ENCODE measurements around the gene CTRL.

CTRL gene

DNA sequence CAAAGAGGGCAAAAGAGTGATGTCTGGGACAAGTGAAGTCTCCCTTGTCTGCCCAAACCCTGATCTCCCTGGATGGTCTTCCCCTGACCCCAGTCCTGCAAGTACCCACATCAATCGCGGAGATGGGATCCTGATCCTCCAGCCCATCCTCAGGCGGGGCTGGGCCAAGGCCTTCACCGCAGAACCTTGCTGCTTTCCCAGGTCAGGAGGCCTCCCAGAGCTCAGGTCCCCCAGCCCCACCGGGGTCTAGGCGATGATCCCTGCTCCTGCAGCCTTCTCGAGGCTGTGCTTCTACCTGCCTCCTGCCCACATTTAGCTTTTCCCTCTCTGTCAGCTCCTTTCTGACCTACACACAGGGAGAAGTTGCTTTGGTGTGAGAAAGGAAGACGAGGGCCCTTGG lies 30.5 kb upstream of the CTRL start:
- DNase-seq (ENCODE audit: low read depth), result no peak

DNA sequence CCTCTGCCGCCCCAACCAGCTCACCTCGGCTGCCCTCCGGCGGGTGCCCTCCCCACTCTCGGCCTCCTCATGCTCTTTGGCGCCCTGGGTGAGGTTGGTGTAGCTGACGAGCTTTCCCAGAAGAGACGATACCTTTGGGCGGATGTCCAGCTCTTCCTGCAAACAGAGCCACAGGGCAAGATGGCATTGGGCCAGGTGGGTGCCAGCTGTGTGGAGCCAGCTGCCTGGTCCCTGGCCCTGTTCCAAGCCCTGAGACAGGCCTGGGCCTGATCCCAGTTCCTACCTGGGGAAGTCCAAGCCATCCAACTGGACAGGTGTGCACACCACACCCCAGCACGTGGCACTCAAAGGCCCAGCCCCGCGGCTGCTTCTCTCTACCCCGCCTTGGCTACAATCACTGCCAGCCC lies 29.9 kb upstream of the CTRL start:
- DNase-seq (ENCODE audit: low read depth), result no peak

DNA sequence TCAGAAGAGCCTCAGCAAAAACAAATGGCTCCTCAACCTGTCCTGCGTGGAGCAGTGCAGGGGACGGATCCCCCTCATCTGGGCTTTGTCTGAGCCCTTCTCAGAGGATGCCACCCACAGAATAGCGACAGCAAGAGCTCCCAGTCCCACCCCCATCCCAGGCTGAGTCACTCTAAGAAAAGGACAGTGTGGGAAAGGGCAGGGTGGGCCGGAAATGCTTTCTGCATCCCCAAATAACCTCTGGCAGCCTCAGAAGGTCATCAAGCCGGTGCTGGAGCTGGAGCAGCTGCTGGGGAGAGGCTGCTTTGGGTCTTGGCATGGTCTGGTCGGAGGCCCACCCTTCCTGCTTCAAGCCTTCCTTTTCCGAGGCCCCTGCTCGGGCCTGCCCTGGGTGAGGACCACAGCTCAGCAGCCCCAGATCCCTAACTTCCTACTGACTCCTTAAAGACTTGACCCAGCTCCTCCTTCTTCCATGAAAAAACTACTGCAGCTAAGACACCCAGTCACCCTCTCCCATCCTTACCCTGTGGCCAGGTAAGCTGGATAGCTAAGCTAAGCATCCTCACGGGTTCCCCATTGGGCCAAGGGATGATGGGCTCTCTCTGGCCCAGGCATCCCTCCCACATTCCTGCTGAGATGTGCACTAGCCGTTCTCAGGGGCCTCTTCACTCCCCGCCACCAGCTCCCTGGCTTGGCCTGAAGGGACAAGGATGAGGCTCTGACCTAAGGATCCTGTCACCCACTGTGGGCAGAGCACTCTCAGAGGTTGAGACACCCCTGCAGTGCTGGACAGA lies 28.1 kb upstream of the CTRL start:
- peak; percentile 49 for DNase-seq (ENCODE audit: low read depth)

DNA sequence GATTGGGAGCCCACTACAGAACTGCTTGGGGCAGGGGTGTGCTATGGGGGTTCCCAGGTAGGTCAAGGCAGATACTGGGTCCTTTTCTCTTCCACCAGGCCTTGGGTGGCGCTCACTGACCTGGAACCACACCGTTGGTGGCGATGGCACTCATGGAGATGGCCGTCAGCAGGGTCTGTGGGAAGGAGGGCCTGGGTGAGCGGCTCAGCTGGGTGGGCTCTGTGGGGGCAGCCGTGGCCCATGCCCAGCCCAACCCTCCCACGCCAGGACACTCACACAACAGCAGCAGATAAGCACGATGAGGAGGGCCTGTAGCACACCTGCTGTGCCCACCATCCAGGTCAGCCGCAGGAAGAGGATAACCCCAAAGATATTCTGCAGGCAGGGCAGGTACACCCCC lies 26.0 kb upstream of the CTRL start:
- no peak for DNase-seq (ENCODE audit: low read depth)

DNA sequence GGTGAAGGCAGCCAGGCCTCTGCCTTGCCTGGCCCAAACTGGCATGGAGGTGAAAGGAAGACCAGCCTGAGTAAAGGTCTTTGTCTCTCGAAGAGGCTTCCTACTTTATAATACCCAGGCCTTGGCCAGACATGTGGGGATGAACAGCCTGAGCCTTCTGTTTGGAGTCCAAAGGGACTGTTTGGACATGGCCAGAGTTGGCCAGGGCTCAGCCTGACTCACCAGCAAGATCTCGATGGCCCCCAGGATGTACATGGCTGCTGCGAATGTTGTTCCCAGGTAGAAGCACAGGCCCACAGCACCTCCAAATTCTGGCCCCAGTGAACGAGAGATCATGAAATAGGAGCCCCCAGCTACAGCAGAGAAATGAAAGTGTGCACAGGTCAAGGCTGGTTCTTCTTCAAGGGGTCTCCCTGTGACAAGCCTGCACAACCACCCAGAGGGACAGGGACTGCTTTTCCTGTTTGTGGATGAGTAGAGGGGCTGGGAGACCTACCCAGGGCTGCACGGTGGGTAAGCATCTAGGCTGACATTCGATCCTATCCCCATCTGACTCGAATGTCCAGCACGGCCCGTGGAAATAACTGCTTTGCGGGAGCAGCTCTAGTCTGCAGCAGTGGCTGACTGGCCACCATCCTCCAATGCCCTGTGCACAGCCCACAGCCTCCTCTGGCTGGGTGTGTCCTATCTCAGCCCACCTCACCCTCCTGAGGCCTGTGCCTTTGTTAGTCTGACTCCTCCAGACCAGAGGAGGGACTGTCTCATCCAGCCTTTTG lies 22.9 kb upstream of the CTRL start:
- no peak for DNase-seq (ENCODE audit: low read depth)

DNA sequence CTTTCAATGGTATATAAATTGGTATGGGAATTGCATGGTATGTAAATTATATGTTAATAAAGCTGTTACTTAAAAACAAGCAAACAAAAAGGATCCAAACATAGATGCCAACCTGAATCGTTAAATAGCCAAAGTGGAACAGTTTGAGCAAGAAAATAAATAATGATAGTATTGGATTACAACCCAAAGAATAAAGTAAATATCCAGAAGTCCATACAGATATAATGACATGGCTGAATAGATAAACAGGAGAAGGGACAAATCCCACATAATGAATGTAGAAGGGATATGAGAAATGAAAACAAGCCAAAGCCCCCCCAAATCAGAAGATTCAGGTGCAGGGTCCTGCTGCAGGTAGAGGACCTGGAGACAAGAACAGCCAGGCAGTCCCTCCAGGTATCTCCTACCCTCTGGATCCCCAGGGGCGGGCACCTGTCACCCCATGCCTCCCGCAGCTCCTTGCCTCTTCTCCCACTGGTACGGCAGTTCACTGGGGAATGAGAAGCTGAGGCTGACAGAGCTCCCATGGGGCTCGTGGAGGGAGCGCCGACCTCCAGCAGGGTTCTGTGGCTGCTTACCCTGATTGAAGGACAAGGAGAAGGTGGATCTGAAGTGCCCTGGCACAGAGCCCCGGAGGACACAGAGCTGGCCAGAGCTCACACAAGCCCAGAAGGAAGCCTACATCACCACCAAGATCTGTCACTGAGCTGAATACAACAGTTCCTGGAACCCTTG lies 22.1 kb upstream of the CTRL start:
- DNase-seq (ENCODE audit: low read depth), result no peak

DNA sequence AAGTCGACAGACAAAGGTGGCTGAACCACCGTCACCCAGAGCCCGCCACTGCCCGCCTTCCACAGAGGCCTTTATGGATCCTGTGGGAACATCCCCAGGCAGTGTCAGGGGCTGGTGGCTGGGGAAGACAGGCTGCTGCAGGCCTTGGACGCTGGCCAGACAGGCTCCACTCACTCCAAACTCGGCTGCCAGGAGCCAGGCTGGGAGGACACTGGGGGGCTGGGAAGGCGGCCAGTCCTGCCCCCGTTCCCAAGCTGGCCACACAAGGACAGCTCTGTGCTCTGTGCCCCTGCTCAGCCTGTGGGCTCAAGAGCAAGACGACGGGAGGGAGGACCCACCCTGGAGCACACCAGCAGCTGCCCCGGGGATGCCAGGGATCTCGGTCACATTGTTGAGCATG lies 19.8 kb upstream of the CTRL start:
- no peak for DNase-seq (ENCODE audit: low read depth)

DNA sequence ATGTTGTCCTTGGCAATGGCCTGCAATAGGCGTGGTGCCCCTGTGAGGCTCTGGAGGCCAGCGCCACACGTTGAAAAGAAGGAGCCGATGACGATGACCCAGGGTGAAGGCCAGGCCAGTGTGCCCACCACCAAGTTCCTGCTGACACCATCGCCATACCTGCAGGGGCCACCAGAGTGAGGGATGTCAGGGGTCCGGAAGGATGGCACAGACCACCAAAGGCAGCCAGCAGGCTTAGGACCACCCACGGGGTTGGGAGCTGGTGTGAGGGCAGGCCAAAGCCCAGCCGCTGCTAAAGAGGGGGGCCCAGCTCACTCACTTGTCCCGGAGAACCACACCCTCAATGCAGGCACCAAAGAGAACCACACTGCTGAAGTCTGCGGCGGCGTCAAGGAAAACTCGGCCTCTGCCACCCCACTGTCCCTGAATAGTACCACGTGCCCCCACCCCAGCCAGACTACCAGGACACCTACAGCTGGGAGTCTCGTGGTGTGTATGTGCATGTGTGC lies 18.7 kb upstream of the CTRL start:
- no peak for DNase-seq (ENCODE audit: low read depth)

DNA sequence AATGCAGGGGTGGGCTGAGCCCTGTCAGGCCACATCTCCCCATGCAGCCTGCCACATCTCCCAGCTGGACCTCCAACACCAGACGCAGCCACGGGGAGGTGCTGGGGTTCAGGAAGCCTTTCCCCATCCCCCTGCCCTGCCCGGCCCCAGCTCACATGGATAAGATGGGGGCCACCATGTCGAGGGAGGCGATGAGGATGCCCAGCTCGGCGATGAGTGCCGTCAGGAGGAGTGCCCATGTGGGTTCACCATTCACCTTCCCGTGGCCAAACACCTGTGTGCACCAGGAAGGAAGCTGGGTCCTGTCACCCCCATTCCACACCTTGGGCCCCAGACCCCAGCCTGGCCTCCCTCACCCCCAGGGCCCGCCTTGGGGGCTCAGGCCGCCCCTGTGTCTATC lies 18.0 kb upstream of the CTRL start:
- DNase-seq (ENCODE audit: low read depth), result no peak

DNA sequence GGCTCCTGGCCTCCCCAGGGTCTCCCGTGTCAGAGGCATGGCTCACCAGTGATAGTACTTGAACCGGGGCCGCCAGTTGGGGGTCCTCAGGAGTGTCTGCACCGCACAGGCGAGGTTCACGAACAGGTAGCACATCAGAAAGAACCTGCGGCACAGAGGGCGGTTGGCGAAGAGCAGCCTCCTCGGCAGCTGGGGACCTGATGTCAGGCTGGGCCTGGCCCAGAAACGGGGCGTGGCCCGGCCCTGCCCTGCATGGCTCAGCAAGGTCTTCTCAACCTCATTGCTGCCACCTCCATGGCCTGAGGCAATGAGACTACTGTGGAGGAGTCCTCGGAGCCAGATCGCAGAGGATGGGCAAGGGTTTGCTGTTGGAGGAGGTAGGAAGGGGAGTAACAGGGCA lies 16.4 kb upstream of the CTRL start:
- no peak for DNase-seq (ENCODE audit: low read depth)

DNA sequence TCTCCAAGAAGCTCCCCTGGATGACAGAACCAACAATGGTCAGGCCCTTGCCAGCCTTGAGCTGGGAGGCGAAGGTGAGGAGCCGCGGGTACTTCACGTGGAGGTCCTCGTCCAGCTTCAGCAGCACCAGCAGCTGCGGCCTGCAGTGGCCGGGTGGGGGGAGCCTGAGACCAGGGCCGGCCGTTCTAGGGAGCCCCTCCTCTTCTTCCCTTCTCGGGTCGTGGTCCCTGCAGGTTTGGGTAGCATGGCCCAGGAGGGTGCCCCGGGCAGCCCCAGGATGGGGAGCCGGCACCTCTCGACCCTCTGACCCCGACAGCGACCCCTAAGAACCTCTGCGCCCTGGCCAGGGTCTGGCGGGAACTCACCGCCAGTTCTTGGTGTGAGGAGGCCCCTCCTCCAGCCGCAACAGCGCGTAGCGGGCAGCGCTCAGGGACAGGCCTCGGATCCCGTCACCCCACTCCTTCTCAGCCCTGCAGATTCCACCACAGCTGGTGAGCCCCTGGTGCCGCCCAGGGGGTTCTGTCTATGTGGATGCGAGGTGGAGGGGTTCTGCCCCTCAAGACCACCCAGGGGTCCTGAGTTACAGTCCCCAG lies 15.4 kb upstream of the CTRL start:
- DNase-seq (ENCODE audit: low read depth), result no peak

DNA sequence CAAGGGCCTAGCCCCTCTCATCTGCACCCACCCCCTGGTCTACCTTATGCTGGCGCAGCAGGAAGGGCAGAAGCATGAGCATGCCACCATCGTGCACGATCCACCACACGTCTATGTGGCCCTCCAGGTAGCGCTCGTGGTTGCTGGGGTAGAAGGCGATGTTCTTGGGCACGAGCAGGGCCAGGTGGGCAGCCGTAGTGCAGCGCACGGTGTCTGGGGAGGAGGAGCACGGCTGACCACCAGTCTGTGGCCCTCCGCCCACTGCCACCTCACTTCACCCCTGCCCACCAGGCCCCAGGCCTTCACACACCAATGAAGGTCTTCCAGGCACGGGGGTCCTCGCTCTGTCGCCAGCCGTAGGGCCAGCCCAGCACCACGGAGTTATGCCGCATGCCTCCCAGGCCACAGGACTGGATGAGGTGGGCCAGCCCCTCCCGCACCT lies 14.5 kb upstream of the CTRL start:
- no peak for DNase-seq (ENCODE audit: low read depth)

DNA sequence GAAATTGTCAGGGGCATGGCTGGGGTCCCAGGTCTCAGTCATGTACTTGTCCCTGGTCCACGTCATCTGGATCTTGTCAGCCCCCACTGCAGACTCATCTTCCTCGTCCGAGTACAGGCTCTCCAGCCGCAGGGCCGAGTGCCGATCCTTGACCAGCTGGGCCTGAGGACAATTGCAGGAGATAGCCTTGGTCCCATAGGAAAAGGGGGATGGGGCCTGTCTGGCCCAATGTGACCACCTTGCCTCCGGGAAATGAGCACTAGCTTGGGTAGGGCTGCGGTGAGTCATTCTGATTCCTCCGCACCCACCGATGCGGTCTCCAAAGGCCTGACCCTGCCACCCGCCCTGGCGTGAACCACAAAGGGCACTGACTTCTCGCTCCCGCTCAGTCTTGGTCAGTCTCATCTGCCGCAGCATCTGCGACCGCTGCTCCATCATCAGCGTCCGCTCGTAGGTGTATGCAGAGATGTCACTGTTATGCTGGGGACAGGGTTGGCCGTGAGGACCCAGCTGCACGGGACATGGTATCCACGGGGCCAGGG lies 13.8 kb upstream of the CTRL start:
- DNase-seq (ENCODE audit: low read depth), result no peak

DNA sequence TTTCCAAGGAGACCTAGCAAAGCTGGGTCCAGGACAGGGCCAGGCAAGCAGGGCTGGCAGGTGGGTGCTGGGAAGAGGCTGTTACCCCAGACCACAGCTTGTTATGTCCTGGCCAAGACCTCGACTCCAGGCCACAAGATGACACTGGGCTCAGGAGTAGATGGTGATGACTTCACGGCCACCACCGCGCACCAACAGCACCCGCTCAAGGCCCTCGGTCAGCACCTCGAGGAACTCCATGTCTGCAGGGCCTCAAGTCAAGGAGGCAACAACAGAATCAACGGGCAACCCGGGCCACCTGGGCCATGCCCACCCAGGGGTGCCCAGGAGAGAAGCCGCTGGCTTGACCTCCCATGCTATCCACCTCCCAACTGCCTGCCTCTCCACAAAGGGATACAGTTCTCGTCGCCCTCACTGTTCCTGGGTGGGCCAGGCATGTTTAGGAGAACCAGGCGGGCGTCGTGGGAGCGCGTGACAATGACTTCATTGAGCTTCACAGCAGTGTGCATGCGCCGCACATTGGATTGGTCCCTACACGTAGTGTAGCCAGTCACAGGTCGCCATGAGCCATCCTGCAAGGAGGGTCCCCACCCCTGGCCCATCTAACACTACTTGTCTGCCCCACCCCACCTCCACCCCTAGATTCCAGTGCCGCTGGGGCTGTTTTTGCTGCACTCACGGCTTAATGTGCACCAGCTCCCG lies 13.2 kb upstream of the CTRL start:
- DNase-seq (ENCODE audit: low read depth), result no peak

DNA sequence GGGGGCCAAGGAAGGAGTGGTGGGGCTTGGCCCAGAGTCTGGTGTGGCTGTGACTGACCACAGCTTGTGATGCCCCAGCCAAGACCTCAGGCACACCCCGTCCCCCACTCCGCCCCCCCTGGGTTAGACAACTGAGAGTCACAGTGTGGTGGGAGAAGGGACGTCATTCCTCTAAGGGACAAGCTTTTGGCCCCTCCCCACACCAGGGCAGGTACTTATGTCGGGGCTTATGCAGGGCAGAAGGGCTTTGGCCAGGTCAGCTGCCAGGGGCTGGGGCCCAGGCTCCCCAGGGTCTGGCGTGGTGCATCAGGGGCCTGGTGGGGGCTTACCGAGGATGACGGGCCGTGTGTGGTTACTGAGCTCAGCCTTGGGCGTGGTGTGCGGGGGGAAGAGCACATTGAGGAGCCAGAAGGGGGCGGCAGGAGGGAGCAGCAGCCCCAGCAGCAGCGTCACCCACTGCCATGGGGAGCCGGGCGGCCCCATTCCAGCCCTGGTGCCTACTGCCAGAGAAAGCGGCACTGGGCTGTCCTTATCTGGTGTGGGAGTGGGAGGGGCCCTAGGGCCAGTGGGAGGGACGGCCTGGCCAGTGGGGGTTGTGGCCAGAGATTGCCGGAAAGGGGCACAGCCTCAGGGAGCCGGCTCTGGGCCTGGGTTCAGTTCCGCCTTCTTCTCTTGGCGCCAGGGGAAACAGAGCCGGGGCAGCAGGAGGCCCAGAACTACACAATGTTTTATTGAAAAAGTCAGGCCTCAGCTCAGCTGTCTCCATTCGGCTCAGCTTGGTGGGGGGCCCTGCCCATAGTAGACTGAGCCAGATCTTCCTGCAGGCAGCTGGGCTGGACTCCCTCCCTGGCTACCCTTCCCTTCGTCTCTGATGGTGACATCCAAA lies 12.2 kb upstream of the CTRL start, which contains the start of gene LCAT:
TSS of gene LCAT (minus strand) at position 502 of the 886 bp plus-strand sequence. CDS start at position 483, 19 bp downstream.
- no peak for DNase-seq (ENCODE audit: low read depth)

DNA sequence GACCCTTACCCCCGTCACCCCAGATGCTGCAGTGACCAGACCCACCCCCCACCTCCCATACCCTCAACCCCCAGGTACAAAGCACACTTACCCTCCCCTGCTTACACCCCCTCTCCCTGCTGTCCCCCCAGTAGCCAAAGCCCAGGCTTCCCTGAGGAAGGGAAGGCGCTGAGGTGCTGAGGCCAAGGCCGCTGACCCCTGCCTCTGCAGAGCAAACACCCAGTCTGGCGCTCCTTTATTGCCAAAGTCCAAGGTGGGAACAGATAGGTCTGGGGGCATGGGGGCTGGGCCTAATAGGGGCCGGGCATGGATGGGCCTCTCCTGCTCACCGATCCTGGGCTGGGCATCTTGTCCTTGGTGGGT lies 11.6 kb upstream of the CTRL start:
- DNase-seq (ENCODE audit: low read depth), result no peak

DNA sequence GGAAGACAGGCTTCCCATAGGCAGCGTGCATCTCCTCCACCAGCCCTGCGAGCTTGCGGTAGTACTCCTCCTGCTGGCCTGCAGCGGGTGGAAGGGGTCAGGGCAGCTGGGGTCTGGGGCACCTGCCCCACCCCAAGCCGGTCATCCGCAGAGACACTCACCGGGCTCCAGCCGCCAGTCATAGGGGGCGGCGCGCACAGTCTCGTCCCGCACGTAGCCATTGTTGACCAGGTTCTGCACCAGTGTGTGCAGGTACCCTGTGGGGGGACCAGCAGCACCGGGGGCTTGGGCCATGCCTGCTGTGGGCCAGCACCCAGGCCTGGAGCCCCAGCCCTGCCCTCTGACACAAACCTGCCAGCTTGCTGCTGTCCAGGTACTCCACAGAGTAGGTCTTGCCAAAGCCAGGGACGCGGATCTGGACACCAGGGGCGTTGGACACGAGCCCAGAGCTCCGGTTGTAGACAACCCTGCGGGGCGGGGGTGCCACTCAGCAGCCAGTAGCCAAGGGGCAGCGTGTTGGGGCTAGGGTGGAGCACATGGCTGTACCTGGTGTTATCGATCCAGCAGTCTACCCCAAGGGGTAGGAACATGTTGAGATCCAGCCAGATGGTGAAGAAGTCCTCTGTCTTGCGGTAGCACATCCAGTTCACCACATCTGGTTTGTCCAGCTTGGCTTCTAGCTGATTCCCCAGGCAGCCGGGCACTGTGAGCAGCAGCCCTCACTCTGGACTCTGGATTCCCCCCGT lies 11.0 kb upstream of the CTRL start:
- no peak for DNase-seq (ENCODE audit: low read depth)

DNA sequence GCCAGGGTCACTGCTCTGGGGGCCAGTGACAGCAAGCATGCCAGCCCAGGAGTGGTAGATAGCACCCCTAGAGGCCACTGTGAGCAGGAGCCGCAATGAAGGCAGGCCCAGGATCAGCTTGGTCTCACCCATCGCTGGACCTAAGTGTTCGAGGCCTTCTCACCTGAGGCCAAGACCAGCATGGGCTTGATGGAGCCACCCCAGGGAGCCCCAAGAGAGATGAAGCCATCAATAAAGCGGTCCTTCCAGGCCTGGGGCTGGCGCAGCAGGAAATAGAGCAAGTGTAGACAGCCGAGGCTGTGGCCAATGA lies 10.5 kb upstream of the CTRL start:
- DNase-seq (ENCODE audit: low read depth), result no peak

DNA sequence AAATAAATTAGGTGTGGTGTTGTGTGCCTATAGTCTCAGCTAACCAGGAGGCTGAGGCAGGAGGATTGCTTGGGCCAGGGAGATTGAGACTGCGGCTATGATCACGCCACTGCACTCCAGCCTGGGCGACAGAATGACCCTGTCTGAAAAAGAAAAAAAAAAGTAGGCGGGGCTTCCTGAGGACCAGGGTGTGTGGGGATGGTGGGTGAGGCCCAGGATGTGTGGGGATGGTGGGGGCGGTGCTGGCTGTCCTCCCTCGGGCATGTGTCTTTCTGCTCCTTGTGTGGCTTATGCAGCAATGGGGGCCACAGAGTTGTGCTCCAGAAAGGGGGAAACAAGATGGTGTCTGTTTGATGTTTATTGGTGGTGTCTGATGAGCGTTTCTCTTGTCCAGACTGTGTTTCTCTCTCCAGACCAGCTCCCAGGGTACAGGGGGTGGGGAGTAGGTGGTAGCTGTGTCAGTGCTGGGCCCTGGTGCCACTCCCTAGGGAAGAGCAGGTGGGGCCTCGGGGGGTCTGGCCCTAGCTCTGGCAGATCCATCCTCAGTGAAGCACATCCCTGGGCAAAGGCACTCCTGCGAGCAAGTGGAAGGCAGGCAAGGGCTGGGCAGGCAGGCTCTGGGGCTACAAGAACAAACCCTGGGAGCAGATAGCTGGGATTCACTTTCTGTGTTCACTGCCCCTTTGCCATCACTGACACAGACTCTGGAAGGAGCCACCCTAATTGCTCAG lies 10.0 kb upstream of the CTRL start:
- DNase-seq (ENCODE audit: low read depth), result no peak

Data from stromal cell of bone marrow (primary cell).